ENCODE data around the gene FBLIM1.

FBLIM1 gene, protein sequence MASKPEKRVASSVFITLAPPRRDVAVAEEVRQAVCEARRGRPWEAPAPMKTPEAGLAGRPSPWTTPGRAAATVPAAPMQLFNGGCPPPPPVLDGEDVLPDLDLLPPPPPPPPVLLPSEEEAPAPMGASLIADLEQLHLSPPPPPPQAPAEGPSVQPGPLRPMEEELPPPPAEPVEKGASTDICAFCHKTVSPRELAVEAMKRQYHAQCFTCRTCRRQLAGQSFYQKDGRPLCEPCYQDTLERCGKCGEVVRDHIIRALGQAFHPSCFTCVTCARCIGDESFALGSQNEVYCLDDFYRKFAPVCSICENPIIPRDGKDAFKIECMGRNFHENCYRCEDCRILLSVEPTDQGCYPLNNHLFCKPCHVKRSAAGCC

DNA sequence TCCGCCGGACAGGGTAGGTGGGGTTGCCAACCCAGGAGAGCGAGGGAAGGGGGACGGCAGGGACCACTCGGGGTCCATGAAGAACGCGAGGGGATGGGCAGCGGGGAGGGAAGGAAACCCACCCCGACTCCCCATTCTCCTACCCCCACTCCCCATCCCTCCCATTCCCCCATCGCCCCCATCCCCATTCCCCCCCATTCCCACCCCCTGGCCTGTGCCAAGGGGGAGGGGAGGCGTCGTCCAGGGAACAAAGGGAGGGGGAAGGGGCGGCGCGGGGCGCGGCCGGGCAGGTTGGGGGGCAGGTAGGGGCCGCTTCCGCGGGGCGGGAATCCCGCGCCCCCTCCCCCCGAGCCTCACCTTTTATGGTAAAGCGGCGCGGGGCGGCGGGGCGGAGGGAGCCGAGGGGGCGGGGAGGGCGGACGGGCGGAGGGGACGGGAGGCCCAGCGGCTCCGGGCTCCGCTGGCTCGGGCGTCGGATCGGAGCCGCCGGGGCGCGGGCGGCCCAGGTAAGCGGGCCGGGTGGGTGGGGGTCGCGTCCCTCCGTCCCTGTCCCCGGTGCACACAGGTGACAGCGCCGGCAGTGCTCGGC is at the start of gene FBLIM1:
Gene FBLIM1, plus strand, starts transcription at position 453 of the 589 bp plus-strand sequence. CDS start 6,189 bp downstream, outside the sequence.
- no peak for DNase-seq

DNA sequence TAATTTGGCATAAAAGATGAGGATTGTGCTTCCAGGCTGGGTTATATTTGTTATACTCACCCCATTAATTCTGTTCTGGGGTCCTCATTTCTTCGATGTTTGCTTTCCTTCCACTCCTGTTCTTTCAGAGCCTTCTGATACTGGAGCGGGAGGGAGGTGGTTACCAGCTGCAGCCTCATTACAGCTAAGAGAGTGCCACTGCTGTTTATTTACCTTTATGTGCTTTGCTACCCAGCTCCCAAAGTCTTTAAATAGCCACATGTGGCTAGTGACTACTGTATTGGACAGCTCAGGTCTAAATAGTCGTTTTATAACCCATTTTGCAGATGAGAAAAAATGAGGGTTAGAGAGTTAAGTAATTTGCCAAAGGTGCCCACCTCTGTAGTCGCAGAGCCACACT is 49.4 kb upstream of the FBLIM1 start:
- DNase-seq: no peak

DNA sequence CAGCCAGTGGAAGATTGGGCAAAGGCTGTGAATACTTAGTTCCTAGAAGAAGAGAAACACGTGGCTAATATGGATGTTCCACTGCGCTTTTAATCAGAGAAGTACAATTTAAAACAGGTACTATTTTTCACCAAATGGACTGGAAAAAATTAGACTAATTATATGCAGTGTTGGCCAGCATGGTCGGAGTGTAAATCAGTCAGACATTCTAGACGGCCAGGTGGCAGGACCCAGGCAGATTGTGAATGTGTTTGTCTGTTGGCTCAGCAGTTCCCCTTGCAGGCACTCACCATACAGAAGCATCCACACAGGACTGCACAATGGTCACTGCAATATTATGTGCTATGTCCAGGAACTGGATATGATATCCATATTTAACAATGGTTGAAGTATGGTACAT is 46.4 kb upstream of the FBLIM1 start:
- DNase-seq: no peak

DNA sequence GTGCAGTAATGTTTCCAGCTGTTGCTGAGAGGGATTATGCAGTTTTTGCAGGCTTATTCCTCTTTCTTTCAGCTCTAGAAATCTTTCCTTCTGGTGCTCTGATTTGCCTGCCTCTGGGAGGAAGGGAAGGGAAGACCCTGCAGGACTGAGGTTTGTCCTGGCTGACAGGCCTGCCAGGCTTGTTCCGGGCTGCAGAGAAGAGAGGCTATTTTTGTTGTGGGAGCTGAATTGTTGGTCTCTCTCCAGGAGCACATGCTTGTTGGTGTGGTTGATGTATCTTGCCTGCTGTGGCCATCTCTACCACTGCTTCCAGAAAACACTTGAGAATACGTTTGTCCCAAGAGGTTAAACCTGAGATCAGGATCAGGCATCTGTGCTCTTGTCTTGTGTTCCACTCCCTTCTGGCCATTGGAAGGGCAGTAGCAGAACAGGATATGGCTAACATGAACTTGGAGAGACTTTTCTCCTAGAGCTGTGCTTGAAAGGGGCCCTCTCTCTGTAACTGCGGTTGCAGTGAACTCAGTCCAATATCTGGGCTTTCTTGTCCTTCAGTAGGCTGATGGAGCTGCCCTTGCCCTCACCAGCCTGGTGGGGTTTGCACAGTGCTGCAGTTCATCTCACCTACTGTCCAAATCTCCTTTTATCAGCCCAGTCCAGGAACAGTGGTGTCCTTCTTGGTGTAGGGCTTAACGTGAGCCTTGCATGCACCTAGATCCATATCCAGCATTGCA is 44.0 kb upstream of the FBLIM1 start:
- no peak for DNase-seq

DNA sequence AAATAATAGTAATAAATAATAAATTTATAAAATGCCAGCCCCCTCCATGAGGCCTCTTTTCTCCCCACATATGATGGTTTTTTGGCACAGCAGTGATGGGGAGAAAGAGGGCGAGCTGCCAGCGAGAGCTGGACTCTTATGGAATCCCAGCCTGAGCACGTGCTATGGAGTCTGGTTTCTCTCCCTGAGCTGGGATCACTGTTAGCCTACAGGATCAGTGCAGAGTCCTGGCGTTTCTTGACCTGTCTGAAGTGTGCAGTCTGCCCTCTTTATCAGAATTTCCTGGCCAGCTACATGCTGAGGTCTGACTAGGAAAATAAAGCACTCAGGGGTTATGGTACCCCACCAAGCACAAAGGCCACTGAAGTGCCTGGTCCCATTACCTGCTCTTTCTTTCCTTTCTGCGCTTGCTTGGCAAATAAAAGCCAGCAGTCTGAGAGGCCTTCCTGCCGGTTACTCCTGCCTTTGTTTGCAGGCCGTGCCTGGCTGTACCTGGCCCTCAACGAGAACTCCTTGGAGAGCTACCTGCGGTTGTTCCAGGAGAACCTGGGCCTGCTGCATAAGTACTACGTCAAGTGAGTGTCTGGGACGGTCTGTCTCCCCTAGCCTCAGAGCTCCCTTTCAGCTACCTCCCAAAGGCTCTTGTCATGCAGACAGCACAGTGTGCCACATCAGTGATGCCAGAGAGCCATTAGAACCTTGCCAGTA is 41.0 kb upstream of the FBLIM1 start:
- DNase-seq: no peak

DNA sequence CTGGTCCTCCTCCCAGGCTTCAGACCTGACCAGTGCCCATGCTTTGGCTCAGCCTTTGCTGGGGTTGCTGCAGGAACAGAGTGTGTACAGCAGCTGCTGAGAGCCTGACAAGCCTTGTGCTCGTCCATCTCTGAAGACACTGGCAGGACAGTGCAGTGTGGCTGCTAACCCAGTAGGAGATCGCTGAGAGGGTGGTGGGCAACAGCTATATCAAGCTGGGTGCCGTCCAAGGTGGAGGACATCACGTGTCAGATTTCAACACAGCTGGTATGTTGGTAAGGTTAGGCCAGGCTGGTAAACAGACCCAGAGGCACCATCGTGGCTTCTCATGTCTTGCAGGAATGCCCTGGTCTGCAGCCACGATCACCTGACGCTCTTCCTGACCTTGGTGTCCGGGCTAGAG is 40.4 kb upstream of the FBLIM1 start:
- DNase-seq: no peak

DNA sequence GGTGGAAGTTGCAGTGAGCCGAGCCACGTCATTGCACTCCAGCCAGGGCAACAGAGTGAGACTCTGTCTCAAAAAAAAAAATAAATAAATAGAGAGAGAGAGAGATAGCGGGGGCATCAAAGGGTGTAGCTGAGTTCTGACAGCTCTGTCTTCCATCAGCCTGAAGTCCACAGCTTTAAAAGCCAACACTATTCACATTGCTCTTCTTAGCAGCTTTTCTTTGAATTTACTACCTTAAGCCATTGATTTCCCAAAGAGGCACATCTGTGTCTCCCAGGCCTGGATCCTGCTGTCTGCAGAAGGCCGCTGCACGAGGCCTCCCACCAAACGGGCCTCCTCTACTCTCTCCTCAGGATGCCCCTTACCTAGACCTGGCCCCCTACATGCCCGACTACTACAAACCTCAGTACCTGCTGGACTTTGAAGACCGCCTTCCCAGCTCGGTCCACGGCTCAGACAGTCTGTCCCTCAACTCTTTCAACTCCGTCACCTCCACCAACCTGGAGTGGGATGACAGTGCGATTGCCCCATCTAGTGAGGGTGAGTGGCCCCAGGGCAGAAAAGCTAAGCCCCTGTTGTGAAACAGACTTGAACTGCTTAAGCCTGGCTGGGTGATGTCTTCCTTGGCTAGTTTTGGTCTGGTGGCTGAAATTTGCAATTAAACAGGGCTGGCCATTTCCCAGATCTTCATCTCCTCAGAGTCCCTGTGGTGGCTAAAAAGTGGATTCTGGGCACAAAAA is 39.0 kb upstream of the FBLIM1 start:
- DNase-seq: no peak

DNA sequence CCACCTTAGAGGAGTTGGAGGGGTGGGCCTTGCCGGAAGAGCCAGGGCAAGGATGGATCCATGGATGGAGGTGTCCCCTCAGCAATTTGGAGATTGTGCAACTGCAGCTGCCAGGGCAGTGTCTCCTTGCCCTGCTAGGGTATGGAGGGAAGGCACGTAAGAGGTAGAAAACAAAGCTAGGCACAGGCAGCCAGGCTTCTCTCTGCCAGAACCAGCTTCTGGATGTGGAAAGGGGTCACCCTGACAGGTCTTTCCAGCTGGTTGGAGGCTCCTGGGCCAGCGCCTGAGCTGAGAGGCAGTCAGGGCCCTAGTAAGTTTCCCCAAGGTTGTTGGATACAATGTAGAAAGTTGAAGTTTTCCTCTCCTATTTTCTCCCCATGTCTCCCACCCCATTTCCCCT is 37.7 kb upstream of the FBLIM1 start:
- DNase-seq: no peak

DNA sequence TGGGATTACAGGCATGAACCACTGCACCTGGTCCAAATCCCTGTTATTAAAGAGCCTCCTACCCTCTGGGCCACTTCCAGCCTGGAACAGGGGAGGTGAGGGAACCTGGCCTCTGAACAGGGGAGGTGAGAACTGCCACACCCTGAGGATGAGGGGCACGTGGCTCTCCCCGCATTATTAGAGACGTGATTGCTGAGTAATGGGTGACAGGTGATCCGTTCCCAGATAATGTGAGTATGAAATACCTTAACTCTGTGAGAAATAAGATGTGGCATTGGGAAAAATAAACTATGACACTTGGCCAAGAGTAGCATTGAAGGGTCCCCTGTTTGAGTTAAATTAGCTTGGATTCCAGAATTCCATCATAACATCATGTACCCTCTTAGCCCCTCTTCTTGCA is 36.2 kb upstream of the FBLIM1 start:
- DNase-seq: no peak

DNA sequence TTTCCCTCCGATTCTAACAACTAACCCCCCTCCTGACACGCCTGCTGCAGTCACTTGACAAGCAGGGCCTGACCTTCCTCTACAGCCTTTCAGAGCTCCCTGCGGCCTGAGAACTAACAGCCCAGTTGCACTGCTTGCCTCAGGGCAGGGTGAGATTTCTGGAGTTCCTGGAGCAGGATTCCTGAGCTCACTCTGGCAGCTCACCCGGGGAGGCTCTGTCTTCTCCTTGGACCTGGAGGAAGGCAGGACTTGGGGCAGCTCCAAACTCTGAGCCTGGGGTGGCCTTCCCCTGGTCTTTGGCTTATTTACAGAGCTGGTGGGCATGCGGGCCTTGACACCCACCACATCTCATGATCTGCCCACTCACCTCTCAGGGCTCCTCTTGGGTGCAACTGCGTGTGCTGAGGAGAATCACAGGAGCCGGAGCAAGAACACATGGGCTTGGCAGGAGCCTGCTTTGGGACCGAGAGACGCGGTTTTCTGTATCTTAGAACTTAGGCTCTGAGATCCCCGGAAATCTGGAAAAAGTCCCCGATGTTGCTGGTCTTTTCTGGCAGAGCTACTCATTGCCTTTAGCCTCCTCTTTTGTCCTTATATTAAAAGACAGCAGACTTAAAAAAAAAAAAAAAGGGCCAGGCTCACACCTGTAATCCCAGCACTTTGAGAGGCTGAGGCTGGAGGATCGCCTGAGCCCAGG is 35.6 kb upstream of the FBLIM1 start:
- no peak for DNase-seq

DNA sequence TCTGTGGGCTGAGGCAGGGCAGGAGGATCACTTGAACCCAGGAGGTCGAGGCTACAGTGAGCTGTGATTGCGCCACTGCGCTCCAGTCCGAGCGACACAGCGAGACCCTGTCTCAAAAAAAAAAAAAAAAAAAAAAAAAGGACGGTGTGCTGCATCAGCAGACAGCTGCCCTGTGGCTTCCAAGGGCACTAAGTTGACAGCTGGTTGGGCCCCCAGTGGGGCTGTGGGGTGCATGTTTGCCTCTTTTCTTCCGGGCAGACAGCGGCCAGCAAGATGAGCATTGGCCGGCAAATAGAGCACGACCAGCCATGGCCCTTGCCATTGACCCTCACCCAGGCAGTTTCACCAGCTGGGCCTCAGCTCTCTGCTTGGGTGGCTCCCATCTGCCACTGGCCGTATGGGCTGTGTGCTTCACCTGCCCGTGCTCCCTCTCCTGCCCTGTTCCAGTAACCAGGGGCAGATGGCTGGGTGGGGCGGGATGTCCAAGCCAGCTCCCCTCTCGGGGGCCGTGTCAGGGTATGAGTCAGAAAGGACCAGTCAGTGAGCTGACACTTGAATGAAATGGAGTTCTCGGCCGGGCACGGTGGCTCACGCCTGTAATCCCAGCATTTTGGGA is 34.9 kb upstream of the FBLIM1 start:
- no peak for DNase-seq

DNA sequence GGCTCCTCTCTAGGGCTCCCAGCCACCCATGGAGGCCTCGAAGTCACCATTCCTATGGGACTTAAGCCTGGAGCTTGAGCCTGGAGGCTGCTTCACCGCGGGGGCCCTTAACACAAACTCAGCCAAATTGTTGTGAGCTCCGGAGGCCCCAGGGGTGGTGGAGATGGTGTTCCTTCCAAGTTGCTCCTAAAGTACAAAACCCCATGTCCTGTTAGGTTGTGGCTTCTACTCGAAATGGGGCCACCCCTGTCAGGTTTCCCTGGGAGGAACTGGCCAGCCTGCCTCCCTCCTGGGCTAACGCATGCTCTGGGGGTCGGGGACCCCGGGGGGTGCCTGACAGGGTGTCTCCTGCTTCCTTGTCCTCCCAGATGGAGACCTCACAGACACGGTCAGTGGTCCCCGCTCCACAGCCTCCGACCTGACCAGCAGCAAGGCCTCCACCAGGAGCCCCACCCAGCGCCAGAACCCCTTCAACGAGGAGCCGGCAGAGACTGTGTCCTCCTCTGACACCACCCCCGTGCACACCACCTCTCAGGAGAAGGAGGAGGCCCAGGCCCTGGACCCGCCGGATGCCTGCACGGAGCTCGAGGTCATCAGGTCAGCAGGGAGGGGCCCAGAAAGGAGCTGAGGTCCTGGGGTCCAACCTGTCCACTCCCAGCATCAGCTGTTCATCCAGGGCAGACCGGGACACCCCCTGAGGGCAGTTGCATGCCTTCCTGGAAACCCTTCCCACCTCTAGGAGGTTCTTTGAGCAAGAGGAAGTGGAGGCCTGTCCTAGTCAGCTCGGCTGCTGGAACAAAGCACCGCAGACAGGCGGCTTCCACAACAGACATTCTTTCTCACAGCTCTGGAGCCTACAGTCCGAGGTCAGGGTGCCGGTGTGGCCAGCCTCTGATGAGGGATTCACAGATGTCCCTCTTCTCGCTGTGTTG is 33.4 kb upstream of the FBLIM1 start:
- DNase-seq: no peak

DNA sequence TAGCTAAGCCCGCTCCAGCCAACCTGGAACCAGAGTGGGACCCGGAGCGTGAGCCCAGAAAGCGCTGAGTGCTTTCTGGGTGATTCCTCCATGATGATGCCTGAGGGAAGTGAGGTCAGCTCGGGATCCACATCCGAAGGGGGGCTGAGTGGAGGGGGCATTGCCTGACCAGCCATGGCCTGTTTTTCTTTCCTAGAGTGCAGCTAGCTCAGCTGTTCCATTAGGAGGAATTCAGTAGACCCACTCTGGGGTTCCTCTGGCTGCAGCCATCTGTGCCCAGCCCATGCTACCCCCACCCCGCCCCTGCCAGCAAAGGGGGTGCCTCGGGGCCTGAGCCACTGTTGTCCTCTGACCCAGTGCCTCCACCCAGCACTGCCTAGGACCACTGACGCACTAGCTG is 32.1 kb upstream of the FBLIM1 start:
- DNase-seq: no peak

DNA sequence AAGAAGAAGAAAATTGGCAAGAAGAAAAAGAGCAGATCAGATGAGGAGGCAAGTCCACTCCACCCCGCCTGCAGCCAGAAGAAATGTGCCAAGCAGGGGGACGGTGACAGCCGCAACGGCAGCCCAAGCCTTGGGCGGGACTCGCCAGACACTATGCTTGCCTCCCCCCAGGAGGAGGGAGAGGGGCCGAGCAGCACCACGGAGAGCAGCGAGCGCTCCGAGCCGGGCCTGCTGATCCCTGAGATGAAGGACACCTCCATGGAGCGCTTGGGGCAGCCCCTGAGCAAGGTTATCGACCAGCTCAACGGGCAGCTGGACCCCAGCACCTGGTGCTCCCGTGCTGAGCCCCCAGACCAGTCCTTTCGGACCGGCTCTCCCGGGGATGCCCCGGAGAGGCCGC is 31.6 kb upstream of the FBLIM1 start:
- DNase-seq: no peak

DNA sequence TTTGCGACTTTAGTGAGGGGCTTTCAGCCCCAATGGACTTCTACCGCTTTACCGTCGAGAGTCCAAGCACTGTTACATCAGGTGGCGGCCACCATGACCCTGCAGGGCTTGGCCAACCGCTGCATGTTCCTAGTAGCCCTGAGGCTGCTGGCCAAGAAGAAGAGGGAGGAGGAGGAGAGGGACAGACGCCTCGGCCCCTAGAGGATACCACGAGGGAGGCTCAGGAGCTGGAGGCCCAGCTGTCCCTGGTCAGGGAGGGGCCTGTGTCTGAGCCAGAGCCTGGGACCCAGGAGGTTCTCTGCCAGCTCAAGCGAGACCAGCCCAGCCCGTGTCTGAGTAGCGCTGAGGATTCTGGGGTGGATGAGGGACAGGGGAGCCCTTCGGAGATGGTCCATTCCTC is 31.2 kb upstream of the FBLIM1 start:
- no peak for DNase-seq

DNA sequence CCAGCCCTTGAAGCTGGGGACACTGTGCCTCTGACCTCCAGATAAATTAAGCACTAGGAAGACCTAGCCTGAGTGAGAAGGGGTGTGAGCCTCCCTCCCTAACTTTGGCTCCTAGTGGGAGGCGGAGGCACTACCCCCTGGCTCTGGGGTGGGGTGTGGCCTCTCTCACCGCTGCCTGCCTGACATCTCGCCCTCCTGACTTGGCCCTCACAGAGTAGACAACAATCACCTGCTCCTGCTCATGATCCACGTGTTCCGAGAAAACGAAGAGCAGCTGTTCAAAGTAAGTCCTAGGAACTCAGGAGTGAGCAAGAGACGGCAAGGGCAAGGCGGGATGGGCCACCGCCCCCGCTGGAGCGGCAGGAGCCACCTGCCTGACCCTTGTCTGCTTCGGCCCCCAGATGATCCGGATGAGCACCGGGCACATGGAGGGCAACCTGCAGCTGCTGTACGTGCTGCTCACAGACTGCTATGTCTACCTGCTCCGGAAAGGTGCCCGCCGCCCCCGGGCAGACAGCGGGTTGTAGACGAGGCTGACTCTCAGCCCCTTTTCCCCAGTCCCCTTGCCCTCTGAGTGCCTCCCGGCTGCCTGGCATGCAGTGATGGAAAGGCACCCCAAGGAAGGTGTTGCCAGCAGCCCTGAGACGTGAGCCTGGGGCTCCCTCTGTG is 30.6 kb upstream of the FBLIM1 start:
- no peak for DNase-seq

DNA sequence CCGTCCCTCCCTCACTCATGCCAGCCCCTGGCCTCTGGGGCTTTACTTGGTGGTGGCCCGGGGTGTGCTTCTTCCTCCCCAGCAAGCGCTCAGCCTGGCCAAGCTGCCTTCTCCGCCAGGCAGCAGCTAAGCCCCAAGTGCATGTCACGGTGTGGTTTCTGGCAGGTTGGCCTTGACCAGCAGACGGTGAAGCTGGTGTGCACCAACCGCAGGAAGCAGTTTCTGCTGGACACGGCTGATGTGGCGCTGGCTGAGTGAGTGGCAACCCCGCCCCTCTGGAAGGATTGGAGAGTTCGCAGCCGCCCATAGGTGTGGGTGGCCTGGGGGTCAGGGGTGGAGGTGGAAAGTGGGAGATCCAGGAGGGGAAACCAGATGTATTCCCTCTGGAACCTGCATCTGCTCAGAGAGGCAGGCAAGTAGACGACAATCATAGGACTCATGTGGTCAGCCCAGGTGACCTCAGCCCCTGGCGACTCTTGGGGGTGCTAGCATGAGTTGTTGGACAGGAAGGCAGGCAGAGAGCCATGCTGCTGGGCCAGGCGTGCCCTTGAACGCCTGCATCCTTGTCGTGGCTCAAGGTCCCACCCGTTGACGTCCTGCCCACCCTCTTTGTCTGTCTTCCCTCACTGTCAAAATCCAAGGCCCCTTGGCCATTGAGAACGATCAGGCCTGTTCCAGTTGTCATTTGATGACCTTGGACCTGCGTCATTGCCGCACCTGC is 29.5 kb upstream of the FBLIM1 start:
- no peak for DNase-seq

DNA sequence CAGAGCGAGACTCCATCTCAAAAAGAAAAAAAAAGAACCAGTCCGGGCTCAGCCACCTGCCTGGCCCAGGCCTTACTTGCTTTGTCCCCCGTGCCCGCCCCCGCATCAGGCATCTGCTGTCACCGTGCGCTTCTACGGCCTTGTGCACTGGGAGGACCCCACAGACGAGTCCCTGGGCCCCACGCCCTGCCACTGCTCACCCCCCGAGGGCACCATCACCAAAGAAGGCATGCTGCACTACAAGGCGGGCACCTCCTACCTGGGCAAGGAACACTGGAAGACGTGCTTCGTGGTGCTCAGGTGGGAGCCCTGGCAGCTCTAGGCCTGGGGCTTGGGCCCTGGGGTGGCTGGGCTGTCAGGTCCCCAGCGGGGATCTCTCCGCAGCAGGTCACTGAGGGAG is 28.2 kb upstream of the FBLIM1 start:
- DNase-seq: no peak

DNA sequence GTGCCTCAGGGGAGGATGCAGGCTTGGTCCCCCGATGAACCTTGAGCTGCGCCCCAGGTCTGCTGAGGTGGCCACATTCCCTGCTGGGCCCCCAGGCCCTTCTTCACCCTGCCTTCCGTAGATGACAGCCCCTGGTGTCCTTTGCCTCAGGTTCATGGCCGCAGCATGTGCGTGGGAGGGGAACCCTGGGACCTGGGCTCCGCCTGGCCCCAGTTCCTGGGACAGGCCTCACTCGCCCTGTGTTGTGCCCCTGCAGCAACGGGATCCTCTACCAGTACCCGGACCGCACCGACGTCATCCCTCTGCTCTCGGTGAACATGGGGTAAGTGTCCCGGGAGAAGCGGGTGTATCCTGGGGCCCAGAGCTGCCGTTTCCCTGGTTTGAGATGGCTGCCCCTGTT is 27.7 kb upstream of the FBLIM1 start:
- no peak for DNase-seq

All from EL (cell line).